ENCODE measurements around the gene CFDP1.

CFDP1 gene

DNA sequence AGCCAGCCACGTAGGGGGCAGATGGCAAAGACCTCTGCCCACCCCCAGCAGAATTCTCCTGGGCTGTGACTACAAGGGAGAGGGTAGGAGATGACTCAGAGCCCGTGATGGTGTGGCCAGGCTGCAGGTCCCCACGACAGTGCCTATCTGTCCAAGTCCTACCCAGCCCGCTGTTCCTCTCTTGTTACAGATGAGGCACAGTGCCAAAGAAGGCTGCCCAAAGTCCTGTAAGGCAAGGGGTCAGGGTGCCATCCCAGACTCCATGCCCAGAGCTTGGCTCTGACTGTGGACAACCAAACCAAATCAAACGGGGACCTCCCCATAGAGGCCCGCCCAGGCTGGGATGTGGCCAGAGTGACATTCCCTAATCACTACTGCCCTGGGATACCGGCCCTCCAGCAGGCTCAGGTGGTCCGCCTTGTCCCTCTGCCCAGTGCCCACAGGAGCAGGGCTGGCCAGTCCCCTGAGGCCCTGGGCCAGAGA is 169.3 kb downstream of the CFDP1 start:
- DNase-seq: no peak

DNA sequence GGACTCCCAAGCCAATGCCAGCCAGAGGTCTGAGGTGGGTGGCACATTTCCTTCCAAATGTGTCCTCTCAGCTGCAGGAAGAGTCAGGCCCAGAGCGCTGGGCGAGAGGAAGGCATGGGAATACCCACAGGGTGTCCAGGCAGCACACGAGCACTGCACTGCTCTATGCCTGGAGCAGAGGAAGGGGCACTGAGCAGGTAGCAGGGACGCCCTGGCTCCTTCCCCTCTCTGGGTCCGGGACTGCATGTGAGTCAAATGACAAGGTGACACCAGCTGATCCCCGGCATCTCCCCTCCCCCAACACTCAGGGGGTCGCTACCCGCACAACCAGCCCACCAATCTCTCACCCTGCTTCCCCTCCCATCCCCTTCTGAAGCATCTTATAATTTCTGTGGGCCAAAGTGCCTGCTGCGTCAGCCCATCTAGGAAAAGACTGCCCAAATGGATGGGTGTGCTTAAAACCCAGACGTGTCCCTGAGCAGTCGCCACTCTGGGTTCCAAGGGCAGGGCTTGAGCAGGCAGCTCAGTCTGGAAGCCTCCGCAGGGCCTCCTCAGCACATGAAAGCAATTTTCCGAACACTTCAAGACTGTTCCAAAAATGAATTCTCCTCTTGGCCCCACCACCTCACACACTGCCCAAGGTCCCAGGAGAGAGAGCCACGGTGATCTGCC is 169.9 kb downstream of the CFDP1 start:
- DNase-seq: no peak

DNA sequence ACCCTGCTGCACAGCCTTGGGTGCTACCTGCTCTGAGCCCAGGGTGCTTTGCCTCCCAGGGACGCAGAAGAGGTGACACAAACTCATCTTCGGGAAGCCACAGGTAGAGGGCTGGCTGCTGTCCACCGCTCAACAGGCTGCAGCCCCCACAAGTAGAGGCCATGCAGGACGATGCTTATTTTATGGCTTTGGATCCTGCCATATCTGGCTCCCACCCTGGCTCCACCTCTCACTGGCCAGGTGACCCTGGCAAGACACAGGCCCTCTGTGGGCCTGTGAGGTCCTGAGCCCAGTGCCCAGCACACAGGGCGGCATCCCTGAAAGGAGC is 170.5 kb downstream of the CFDP1 start:
- DNase-seq: no peak

DNA sequence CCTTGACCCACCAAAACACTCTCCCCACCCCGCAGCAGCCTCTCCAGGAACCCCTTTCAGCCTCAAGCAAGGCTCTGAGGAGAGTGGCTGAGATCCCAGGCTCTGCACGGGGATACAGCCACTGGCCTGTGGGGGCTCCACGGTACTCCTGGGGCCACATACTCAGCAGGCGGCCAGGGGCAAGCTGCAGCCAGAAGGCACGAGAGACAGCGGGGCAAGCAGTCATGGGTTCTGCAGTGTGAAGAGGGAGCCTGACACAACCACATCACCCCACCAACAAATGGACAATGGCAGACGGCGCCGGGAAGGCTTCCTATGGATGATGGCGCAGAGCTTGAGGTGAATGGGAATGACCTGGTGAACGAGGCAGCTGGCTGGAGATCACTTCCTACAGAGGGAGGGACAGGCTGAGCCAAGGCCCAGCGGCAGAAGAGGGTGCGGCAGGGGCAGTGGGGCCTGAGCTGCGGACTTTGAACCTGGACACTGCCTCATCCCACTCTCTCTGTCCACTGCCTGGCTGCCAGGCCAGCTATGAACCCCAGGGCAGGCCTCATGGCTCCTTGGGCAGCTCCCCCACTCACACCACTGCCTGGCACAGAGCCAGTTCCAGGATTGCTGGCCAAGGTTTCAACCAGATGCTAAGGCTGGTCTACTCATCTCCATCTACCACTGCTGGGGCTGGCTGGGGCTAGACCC is 171.1 kb downstream of the CFDP1 start:
- DNase-seq: no peak

DNA sequence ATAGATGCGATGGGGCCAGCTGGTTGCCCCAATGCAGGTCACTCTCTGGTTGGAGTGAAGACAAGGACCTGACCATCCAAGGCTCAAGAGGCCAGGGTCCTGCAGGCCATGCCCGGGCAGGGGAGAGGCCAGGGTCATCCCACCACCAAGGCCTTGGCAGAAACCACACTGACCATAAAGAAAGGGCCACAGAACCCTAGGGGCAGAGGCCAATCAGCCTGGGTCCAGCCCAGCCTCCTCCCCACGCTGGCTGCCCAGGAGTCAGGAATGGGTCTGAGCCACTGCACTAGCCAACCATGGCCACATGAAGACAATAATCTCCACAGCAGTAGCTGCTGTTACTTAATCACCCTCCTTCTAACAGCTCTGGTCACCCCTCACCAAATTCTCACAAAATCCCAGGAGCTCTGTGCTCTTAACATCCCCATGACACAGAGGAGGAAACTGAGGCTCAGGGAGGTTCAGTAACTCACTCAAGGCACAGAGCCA is 171.7 kb downstream of the CFDP1 start:
- DNase-seq: no peak

DNA sequence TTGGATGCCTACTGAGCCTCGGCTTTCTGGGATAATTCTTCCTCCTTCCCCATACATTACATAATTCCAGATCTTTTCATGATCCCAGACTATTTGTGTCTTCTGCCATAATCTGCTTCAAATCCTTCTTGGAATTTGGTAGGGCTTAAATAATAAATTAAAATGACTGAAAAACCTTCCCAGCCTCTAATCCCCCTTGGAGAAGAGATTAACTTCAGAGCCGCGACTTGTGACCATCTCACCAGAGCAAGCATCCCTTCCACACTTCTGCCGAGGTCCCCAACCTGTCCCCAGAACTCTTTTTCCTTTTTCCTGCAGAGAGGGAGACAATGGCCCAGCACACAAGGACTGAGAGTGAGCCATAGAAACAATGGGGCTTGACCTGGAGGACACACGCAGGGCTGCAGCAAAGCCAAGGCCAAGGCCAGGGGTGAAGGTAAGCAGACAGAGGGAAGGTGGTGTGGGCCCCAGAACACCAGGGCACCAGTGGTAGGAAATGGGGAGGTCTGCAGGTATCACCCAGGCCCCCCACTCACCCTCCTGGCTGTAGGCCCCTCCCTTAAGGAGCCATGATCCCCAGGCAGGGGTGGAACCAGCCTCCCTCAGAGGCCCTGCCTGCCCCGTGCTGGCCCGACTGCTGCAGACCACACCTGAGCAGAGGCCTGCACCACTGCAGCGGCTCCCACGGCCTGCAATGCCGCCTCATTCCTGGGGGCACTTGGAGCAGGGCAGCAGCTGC is 172.3 kb downstream of the CFDP1 start:
- no peak for DNase-seq

DNA sequence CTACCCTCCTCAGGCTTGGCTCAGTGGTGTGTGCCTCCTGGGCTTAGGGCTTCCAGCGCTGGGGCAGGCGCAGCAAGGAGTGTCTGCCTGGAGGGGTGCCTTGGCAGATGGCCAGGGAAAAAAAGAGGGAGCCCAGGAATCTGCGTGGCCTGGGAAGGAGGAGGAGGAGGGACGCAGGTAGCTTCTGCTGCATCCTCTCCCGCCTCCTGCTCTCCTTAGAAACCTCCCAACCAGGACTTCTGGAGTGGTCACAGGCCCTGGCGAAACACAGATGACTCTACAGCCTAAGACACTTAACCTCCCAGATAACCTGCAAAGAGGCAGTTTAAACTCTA is 174.5 kb downstream of the CFDP1 start:
- no peak for DNase-seq

DNA sequence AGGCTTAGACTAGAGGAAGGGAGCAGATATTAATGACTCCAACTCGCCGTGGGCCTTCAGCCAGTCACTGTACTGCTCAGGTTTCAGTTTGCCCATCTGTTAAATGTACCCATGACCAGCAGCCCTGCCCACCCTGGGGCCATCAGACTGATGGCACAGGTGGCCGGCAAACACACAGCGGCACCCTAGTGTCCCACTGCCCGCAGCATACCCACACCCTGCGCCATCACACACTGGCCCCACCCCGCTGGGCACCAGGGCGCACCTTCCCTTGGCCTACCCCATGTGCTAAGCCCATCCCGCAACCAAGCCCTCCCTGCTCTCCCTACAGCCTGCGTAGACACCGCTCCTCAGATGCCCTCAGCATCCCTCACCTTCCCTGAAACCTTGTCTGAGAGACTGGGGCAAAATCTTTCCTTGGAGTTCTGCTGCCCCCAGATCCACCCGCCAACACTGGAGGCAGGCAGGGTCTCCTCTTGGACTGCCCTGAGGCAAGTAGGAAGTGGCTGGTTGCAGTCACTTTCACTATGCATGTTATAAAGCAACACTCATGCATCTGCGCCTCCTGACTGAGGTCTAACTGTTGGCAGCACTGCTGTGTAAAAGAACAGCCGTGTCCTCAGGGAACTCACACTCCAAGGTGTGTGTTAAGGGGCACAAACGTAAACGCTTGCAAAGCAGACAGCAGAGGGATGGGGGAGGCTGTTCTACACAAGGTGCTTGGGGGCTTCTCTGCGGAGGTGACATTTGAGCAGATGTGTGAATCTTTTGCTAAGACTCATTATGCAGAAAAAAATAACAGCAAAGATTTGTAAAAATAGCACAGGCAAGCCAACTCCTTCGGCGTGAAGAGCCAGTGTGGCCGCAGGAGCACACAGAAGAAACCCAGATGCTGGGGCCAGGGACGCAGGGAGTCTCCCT is 175.2 kb downstream of the CFDP1 start:
- no peak for DNase-seq

DNA sequence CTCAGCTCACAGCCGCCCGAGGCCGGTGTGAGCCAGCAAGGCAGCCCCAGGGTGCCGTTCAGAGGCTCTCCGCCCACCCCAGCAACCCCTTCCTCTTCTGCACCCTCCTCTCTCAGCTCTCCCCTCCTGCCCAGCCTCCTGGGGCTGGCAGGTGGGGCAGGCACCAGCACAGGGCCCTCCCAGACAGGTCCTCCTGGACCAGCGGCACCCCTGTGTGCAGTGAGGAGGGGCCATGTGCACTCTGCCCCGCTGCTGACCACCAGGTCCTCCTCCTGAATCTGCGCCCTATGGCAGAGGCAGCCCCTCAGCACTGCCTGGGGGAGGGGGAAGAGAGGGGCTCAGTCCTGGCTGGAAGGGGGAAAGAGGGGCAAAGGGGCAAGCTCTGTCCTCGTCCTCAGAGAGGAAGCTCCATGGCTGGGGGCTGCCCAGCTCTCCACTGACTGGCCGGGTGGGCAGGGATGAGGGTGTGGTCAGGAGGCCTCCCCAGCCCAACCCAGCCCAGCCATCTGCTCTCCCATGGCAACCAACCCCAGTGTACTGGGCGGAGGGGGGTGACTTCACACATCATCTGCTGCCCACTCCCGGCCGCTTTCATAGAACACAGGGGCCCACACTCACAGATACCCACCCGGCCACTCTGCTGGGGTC is 176.5 kb downstream of the CFDP1 start:
- no peak for DNase-seq

DNA sequence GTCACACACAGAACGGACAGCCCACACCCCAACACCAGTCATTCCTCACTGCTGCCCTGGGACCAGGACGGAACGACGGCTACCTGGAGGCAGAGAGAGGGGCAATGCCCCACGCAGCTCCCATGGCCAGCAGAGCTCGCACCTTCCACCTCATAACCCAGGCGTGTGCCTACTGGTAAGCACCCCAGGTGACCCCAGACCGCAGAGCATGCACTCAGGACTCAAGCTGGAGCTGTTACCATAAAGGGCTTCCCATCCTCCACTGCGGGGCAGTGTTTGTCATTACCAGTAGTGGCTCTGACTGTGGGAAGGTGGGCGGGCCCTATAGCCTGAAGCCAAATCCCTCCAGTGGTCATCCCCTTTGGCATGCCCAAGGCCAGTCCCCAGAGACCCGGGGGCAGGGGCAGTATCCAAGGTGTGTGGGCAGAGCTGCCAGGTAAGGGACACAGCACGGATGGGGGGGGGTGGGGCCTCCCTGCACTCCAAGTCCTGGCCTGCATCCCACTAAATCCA is 177.2 kb downstream of the CFDP1 start:
- no peak for DNase-seq

DNA sequence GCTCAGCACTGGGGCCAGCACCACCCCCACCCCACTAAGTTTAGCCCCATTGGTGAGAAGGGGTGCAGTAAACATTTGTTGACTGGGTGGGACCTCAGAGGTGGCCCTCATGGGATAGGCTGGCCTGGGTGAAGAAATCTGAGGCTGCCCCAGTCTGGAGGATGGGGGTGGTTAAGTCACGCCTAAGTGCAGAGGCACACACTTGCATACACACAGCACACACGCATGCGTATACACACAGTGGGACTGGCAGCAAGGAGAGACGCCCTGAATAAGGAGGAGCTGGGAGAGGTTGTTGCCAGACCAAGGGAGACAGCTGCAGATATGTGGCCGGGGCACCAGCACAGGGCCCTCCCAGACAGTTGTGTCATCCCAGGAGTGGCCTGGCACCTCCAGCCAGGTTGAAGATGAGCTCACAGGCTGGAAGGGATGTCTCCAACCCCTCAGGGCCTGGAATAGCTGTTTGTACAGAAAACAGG is 178.9 kb downstream of the CFDP1 start:
- DNase-seq: no peak

DNA sequence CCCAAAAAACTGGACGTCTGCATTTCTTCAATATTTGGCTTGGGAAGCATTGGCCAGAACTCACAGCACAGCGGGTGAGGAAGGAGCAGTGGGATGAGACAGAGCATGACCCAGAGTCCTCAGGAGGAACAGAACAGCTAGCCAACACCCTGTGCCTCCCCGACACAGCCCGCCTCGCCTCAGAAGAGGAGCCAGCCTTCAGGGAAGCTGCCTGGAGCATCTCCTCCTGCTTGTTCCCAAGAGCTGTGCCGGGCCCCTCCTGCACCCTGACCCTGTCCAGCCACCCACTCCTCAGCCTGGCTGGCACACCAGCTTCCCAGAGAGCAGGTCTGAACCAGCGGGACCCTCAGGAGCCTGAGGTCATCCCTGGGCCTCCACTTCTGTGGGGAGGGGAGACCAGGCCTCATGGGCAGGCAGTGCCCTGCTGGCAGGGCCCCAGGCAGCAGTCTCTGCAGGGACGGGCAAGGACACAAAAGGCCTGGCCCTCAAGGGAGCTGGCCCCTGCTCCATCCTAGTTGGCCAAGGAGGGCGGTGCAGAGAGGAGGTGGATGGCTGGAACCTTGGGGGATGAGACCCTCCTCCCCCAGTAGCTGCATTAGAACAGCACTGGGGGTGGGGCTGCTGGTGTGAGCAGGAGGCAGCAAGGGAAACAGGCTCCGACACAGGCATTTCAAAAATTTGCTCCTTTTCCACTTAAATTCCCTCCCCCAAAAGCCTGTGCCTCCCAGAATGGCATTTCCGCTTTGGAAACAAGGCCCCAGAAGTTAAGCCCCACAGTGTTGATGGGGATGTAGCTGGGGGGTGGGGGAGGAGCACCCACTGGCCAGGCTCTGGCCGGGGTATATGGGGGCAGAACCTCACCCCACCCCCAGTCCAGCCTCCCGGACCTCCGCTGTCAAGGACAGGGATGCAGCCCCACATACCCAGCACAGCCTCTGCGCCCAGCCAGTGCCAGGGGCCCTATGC is 180.1 kb downstream of the CFDP1 start:
- DNase-seq: no peak

DNA sequence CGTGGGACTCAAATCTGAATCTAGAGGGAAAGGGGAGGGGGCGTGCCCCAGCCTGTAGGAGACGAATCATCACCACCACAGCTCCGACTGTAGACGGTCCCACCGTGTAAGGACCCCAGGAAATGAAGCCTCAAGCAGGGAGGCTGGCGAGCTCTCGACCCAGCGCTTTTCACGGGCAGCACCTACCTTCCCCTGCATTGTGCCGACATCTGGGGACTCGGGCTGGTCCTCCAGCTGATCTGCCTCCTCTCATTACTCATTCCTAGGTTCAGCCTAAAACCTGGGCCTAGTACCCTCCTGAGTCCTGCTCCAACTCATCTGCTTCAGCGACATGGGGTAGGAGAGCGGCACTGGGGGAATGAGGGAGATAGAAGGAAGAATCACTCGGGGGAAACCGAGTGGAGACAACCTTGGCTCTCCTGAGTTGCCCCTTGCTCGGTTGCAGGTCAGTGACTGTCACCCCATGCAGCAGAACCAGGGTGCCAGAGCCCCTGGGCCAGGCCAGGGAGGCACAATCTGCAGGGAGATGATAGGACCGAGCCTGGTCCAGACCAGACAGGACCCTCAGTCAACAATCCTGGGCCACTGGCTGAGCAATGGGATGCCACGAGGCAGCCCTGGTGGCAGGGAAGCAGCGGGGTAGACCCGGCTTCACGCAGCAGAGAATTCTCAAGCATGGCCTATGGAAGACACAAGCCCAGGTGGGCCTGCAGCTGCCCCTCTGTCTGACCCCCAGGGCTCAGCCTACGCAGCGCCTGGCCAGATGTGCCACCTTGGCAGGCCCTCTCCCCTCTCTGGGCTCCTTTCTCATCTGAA is 181.0 kb downstream of the CFDP1 start:
- DNase-seq: no peak

DNA sequence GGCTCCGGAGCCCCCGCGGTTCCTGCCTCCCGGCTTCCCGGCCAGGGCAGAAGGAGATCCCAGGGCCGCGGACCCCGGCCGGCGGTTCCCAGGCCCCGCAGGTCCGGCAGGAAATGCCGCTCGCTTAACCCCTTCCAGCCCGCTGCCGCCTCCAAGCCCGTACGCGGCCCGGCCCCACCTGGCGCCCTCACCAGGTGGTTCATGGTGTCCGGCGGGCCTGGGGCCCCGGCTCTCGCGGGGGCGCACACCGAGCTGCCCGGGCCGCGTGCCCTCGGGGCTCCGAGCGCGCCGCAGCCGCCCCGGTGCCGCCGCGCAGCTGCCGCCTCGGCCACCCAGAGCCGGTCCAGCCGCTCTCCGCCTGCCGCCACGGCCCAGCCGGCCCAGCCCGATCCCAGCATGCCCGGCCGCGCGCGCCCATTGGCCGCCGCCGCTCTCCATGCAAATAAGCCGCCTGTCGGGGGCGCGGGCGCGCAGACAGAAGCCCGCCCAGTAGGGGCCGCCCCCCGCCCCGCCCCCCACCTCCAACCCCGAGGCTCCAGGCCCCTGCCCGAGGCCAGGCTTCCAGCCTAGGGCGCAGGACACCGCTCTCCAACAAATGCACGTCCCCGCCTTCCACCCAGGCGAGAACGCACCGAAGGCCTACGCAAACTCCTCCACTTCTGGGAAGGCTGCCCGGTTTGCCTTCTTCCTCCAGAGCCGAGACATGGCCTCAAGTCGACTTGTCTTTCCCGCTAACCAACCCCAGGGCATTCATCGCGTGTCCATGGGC is 181.8 kb downstream of the CFDP1 start, which contains the start of gene BCAR1:
Gene BCAR1 (minus strand): TSS at position 345 of the 769 bp plus-strand sequence. CDS start 142 bp downstream, at position 203.
- DNase-seq: peak; percentile 34 to 36

DNA sequence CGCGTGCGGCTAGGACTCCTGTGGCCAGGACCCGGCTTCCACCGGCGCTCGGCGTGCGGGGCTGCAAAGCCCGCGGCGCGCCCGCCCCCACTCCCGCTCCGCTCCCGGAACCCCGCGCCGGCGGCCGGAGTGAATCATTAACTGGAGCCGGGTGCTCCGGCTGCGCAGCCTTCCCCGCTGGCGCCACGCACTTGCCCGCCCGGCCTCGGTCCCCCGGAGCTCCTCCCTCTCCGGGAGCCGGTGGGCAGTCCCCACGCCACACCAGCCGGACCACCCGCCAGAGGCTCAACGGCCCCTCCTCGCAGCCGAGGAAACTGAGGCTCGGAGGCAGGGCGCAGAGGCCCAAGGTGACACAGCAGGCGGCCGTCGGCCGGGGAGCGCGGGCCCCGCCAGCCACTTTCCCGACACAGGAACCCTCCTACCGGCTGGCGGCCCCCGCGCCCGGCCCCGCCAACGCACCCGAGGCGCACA is 182.5 kb downstream of the CFDP1 start:
- DNase-seq: peak in 1 of 2 experiments; percentile 24

DNA sequence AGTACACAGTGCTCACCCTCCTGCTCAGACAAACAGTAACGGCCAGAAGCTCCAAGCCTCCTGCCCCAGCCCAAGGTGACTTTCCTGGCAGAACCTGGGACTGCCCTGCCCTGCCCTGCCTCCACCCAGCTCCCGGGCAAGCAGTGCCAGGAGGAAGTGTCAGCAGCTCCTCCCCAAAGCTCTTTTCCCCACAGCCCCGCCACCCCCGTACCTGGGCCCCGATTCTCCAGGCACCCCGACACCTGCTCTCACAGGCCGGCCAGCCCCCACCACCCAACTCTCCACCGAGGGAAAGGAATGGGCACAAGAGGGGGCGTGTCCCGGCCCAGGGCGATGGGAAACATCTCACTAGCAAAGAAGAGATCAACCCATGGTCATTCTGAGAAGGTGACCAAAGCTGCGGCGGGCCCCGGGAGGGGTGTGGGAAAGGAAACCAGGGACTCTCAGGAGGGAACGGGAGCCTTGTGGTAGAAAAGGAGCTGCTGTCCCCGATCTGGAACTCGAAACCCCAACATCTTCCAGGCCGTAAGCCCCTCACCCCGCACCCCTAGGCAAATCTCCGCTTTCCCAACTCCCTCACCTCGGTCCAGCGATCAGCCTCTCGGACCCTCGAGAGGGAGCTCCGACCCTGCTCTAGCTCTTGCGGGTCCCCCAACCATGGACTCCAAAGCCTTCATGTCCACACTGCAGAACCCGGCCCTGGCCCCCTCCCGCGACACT is 183.1 kb downstream of the CFDP1 start:
- DNase-seq: no peak

DNA sequence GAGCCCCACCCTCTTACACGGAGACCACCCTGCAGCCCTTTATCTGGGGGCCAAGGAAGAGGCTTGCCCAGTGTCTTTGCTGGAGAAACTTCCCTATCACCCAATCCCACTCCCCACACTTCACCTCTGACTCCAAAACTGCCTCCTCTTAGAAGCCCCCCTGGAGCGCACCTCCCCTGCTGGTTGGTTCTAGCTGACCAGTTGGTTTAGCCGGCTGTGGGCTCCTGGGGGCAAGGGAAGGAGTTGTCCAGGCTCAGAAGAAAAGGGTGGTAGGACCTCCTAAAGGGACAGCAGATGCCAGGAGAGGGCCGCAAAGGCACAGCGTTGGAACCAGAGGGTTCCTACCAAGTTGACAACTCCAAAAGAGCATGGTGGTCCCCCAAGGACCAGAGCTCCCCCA is 183.9 kb downstream of the CFDP1 start:
- no peak for DNase-seq
